ENCODE results near the gene PSMD13. TPM values are rescaled to one million over a fixed set of nuclear protein-coding genes. Genes with fewer than 3 reads are reported as not detected.

PSMD13 gene
- total RNA-seq, 1 donor from 2014 or later, result 71.9 TPM

DNA sequence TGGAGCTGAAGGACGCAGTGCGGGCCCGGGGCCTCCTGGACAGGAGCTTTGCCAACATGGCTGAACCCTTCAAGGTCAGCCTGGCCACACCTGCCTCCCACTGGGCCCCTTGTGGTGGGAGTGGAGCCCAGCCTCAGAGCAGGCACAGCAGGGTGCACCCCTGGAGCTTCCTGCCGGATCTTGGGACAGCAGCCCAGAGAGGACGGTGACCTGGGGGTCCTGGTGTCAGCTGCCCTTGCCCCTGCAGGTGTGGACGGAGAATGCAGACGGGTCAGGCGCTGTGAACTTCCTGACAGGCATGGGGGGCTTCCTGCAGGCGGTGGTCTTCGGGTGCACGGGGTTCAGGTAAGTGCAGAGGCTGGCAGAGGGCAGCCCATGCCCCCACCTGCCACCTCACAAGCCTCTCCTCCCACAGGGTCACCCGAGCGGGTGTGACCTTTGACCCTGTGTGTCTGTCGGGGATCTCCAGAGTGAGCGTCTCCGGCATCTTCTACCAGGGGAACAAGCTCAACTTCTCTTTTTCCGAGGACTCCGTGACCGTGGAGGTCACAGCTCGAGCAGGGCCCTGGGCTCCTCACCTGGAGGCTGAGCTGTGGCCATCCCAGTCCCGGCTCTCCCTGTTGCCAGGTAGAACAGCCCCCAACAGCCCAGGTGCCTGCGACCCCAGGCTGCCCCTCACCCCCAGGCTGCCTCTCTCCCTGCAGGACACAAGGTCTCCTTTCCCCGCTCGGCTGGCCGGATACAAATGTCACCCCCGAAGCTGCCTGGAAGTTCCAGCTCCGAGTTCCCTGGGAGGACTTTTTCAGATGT is 57.3 kb downstream of the PSMD13 start:
- Histone ChIP-seq H3K27me3 (no peaks in the 10 kb centered on the region), H3K4me1 (peaks cover 29% of the 10 kb centered on the region), H3K4me3 (no peak overlapping the region), H3K9me3 (no peaks in the 10 kb centered on the region), H3K36me3 (no peaks in the 10 kb centered on the region), H3K27ac (no peak overlapping the region)
- TF ChIP-seq CTCF (IDR thresholded peaks at IDR 0.05) (no peak), POLR2AphosphoS5 (IDR thresholded peaks at IDR 0.05; ENCODE audit: insufficient read depth in 1 of 2, low read depth in 1 of 2) (no peak), POLR2A (IDR thresholded peaks at IDR 0.05) (no peak)
- DNase-seq (ENCODE audit: extremely low spot score in 2 of 2), result no peak
- intact Hi-C loops (cut with DNase I), result no loop called here

GRCh38 chr11:294780-295179 is 58.0 kb downstream of the PSMD13 start:
- Histone ChIP-seq H3K4me1 (peaks cover 26% of the 10 kb centered on the region), H3K9me3 (no peaks in the 10 kb centered on the region), H3K4me3 (no peak overlapping the region), H3K27me3 (peaks cover 7% of the 10 kb centered on the region), H3K36me3 (no peaks in the 10 kb centered on the region), H3K27ac (no peak overlapping the region)
- no peak for DNase-seq (ENCODE audit: extremely low spot score in 2 of 2)
- TF ChIP-seq POLR2A (IDR thresholded peaks at IDR 0.05) (no peak), CTCF (IDR thresholded peaks at IDR 0.05) (no peak), POLR2AphosphoS5 (IDR thresholded peaks at IDR 0.05; ENCODE audit: insufficient read depth in 1 of 2, low read depth in 1 of 2) (no peak)
- intact Hi-C loops (cut with DNase I), result no loop called here

DNA sequence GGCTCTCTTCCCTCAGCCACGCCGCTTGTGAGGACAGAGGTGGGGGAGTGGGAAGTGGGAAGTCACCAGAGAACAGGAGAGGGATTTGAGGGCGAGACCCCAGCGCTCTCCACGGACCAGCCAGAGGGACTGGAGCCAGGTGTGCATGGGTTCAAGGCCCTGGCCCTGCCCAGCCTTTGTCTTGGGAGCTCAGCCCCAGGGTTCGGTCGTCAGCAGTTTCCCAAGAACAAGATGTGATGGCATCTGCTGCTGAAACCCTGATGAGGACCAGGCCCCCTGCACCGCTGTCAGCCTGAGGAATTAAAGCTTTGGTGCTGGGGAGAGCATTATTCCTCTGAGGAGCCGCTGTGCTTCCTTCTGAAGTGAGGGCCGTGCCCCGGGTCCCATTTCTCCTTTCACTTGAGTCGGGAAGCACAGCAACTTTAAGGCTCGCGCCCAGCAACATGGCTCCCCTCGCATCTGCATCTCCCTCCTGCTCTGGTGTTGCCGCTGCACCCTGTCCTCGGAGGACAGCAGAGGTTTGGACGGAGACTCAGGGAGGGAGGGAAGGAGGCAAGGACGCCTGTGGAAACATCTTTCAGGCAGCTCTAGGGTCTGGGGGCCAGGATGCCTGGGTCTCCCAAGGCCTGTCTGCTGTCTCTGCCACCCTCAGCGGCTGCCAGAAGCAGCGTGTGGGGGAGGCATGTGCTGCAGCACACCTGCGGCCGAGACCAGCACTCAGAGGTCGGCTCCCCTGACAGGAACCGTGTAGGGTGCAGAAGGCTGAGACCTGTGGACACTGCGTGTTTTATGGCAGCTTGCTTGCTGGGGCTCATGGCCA is 58.8 kb downstream of the PSMD13 start:
- no peak overlapping the region for H3K4me3 ChIP-seq
- peaks cover 31% of the 10 kb centered on the region for H3K4me1 ChIP-seq
- H3K27me3 ChIP-seq, result peaks cover 8% of the 10 kb centered on the region
- no peak overlapping the region for H3K27ac ChIP-seq
- TF ChIP-seq CTCF (IDR thresholded peaks at IDR 0.05) (no peak), POLR2A (IDR thresholded peaks at IDR 0.05) (no peak), POLR2AphosphoS5 (IDR thresholded peaks at IDR 0.05; ENCODE audit: insufficient read depth in 1 of 2, low read depth in 1 of 2) (no peak)
- no peak for DNase-seq (ENCODE audit: extremely low spot score in 2 of 2)
- no peaks in the 10 kb centered on the region for H3K36me3 ChIP-seq
- no peaks in the 10 kb centered on the region for H3K9me3 ChIP-seq
- intact Hi-C loops (cut with DNase I), result no loop called here

DNA sequence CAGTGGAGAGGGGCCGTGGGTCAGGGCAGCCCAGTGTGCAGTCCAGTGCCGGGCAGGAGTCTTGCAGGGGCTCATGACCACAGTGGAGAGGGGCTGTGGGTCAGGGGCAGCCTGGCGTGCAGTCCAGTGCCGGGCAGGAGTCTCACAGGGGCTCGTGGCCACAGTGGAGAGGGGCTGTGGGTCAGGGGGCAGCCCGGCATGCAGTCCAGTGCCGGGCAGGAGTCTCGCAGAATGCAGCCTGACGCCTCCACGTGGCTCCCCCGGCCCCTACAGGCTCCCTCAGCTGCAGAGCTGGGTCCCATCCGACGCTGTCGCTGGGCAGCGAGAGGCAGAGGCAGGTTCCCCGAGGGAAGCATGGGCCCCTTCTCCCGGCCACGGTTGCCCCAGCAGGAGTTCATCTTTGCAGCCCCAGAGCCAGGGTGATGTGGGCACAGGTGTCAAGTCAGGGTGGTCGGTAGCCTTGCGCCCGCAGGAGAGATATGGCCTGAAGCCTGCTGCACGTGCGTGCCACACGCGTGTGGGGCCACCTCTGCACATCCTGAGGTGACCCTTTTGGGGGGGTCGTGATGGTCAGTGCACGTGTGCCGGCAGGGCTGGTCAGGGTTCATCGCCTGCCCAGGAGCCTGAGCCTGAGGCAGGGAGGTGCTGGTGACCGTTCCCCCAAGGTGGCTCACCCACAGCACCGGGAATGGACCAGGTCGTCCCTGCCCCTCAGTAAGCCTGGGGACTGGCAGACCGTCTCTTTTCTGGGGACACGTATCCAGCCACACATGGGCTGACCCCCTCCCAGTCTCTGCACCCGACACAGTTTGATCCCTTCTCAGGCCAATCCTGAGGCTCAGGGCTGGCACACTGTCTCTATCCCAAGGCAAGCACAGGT is 59.6 kb downstream of the PSMD13 start:
- intact Hi-C loops (cut with DNase I), result no loop called here
- Histone ChIP-seq H3K27ac (no peak overlapping the region), H3K4me1 (peaks cover 31% of the 10 kb centered on the region), H3K27me3 (peaks cover 8% of the 10 kb centered on the region), H3K4me3 (no peak overlapping the region), H3K36me3 (no peaks in the 10 kb centered on the region), H3K9me3 (no peaks in the 10 kb centered on the region)
- TF ChIP-seq POLR2AphosphoS5 (IDR thresholded peaks at IDR 0.05; ENCODE audit: insufficient read depth in 1 of 2, low read depth in 1 of 2) (no peak), POLR2A (IDR thresholded peaks at IDR 0.05) (no peak), CTCF (IDR thresholded peaks at IDR 0.05) (no peak)
- no peak for DNase-seq (ENCODE audit: extremely low spot score in 2 of 2)

Measured in vagina (tissue), 2 donors.